GM12874 (cell line): ENCODE measurements around the gene CUL2.

Source experiments
- CTCF ChIP-seq: IDR thresholded peaks from 2 replicates; pipeline ENCODE4 v1.5.1; 2011; ENCODE audit warnings: low read depth, mild to moderate bottlenecking, control low read depth, low read length, moderate library complexity; ENCODE audit not compliant: insufficient read depth

The CUL2 gene

GRCh38 chr10:35040760-35041501, 49.2 kb downstream of the CUL2 start:
- TF ChIP-seq CTCF: no peak

GRCh38 chr10:35037104-35037503, 53.0 kb downstream of the CUL2 start:
- TF ChIP-seq CTCF: no peak

GRCh38 chr10:35035606-35036005, 54.5 kb downstream of the CUL2 start:
- no peak for TF ChIP-seq CTCF

- TF ChIP-seq CTCF: no peak
Measured at GRCh38 chr10:35027567-35027966, 62.6 kb downstream of the CUL2 start.

- TF ChIP-seq CTCF: no peak
Measured at GRCh38 chr10:35025916-35026315, 64.2 kb downstream of the CUL2 start.

- no peak for TF ChIP-seq CTCF
Measured at GRCh38 chr10:35020481-35020880, 69.7 kb downstream of the CUL2 start.

- no peak for TF ChIP-seq CTCF
Measured at GRCh38 chr10:35019041-35020024, 70.8 kb downstream of the CUL2 start.
